ENCODE data around the gene NPL.

NPL gene

GRCh38 chr1:182802006-182802803, 12.6 kb downstream of the NPL start:
- Histone ChIP-seq H3K4me3 (ENCODE audit: low read length) (no peak overlapping the region), H3K4me1 (ENCODE audit: insufficient read depth, low read length) (peaks cover 18% of the 10 kb centered on the region; the same call in 1 of the 2 replicates), H3K27me3 (ENCODE audit: insufficient read depth, low read length) (no peaks in the 10 kb centered on the region), H3K27ac (ENCODE audit: low read length) (no peak overlapping the region), H3K36me3 (ENCODE audit: insufficient read depth, low read depth, low read length) (no peaks in the 10 kb centered on the region), H3K9me3 (ENCODE audit: insufficient read depth, low read depth, low read length) (no peaks in the 10 kb centered on the region), H3K9ac (ENCODE audit: low read depth, low read length) (no peak overlapping the region)

- no peaks in the 10 kb centered on the region for H3K9me3 ChIP-seq (ENCODE audit: insufficient read depth, low read depth, low read length)
- H3K4me1 ChIP-seq (ENCODE audit: insufficient read depth, low read length): peaks cover 18% of the 10 kb centered on the region; the same call in 1 of the 2 replicates
- no peaks in the 10 kb centered on the region for H3K36me3 ChIP-seq (ENCODE audit: insufficient read depth, low read depth, low read length)
- no peak overlapping the region for H3K27ac ChIP-seq (ENCODE audit: low read length)
- no peak overlapping the region for H3K9ac ChIP-seq (ENCODE audit: low read depth, low read length)
- no peaks in the 10 kb centered on the region for H3K27me3 ChIP-seq (ENCODE audit: insufficient read depth, low read length)
- H3K4me3 ChIP-seq (ENCODE audit: low read length): no peak overlapping the region
Observed at GRCh38 chr1:182803846-182804245, 14.3 kb downstream of the NPL start.

- H3K4me3 ChIP-seq (ENCODE audit: low read length): no peak overlapping the region
- no peak overlapping the region for H3K27ac ChIP-seq (ENCODE audit: low read length)
- no peak overlapping the region for H3K9ac ChIP-seq (ENCODE audit: low read depth, low read length)
- H3K27me3 ChIP-seq (ENCODE audit: insufficient read depth, low read length): no peaks in the 10 kb centered on the region
- H3K4me1 ChIP-seq (ENCODE audit: insufficient read depth, low read length): peaks cover 18% of the 10 kb centered on the region; the same call in 1 of the 2 replicates
- no peaks in the 10 kb centered on the region for H3K36me3 ChIP-seq (ENCODE audit: insufficient read depth, low read depth, low read length)
- H3K9me3 ChIP-seq (ENCODE audit: insufficient read depth, low read depth, low read length): no peaks in the 10 kb centered on the region
Observed at GRCh38 chr1:182806015-182806678, 16.6 kb downstream of the NPL start.

GRCh38 chr1:182807907-182808306, 18.3 kb downstream of the NPL start:
- Histone ChIP-seq H3K4me1 (ENCODE audit: insufficient read depth, low read length) (peaks cover 5% of the 10 kb centered on the region; the same call in 1 of the 2 replicates), H3K27ac (ENCODE audit: low read length) (no peak overlapping the region), H3K9ac (ENCODE audit: low read depth, low read length) (no peak overlapping the region), H3K4me3 (ENCODE audit: low read length) (no peak overlapping the region), H3K36me3 (ENCODE audit: insufficient read depth, low read depth, low read length) (no peaks in the 10 kb centered on the region), H3K27me3 (ENCODE audit: insufficient read depth, low read length) (no peaks in the 10 kb centered on the region), H3K9me3 (ENCODE audit: insufficient read depth, low read depth, low read length) (no peaks in the 10 kb centered on the region)

GRCh38 chr1:182809414-182809957, 19.9 kb downstream of the NPL start:
- Histone ChIP-seq H3K27me3 (ENCODE audit: insufficient read depth, low read length) (no peaks in the 10 kb centered on the region), H3K36me3 (ENCODE audit: insufficient read depth, low read depth, low read length) (no peaks in the 10 kb centered on the region), H3K4me1 (ENCODE audit: insufficient read depth, low read length) (peaks cover 3% of the 10 kb centered on the region; the same call in 1 of the 2 replicates), H3K9me3 (ENCODE audit: insufficient read depth, low read depth, low read length) (no peaks in the 10 kb centered on the region), H3K9ac (ENCODE audit: low read depth, low read length) (no peak overlapping the region), H3K4me3 (ENCODE audit: low read length) (no peak overlapping the region), H3K27ac (ENCODE audit: low read length) (no peak overlapping the region)

- Histone ChIP-seq H3K4me1 (ENCODE audit: insufficient read depth, low read length) (no peaks in the 10 kb centered on the region), H3K36me3 (ENCODE audit: insufficient read depth, low read depth, low read length) (no peaks in the 10 kb centered on the region), H3K9me3 (ENCODE audit: insufficient read depth, low read depth, low read length) (no peaks in the 10 kb centered on the region), H3K4me3 (ENCODE audit: low read length) (no peak overlapping the region), H3K27me3 (ENCODE audit: insufficient read depth, low read length) (no peaks in the 10 kb centered on the region), H3K27ac (ENCODE audit: low read length) (no peak overlapping the region), H3K9ac (ENCODE audit: low read depth, low read length) (no peak overlapping the region)
Observed at GRCh38 chr1:182811975-182812722, 22.6 kb downstream of the NPL start.

- no peaks in the 10 kb centered on the region for H3K4me1 ChIP-seq (ENCODE audit: insufficient read depth, low read length)
- H3K36me3 ChIP-seq (ENCODE audit: insufficient read depth, low read depth, low read length): no peaks in the 10 kb centered on the region
- no peak overlapping the region for H3K4me3 ChIP-seq (ENCODE audit: low read length)
- H3K27ac ChIP-seq (ENCODE audit: low read length): no peak overlapping the region
- no peaks in the 10 kb centered on the region for H3K27me3 ChIP-seq (ENCODE audit: insufficient read depth, low read length)
- H3K9ac ChIP-seq (ENCODE audit: low read depth, low read length): no peak overlapping the region
- no peaks in the 10 kb centered on the region for H3K9me3 ChIP-seq (ENCODE audit: insufficient read depth, low read depth, low read length)
Observed at GRCh38 chr1:182816863-182817262, 27.3 kb downstream of the NPL start.

GRCh38 chr1:182817802-182818201, 28.2 kb downstream of the NPL start:
- no peaks in the 10 kb centered on the region for H3K9me3 ChIP-seq (ENCODE audit: insufficient read depth, low read depth, low read length)
- H3K27me3 ChIP-seq (ENCODE audit: insufficient read depth, low read length): no peaks in the 10 kb centered on the region
- no peak overlapping the region for H3K9ac ChIP-seq (ENCODE audit: low read depth, low read length)
- H3K27ac ChIP-seq (ENCODE audit: low read length): no peak overlapping the region
- no peaks in the 10 kb centered on the region for H3K36me3 ChIP-seq (ENCODE audit: insufficient read depth, low read depth, low read length)
- no peak overlapping the region for H3K4me3 ChIP-seq (ENCODE audit: low read length)
- no peaks in the 10 kb centered on the region for H3K4me1 ChIP-seq (ENCODE audit: insufficient read depth, low read length)

- H3K27me3 ChIP-seq (ENCODE audit: insufficient read depth, low read length): no peaks in the 10 kb centered on the region
- H3K4me1 ChIP-seq (ENCODE audit: insufficient read depth, low read length): no peaks in the 10 kb centered on the region
- no peaks in the 10 kb centered on the region for H3K36me3 ChIP-seq (ENCODE audit: insufficient read depth, low read depth, low read length)
- H3K9ac ChIP-seq (ENCODE audit: low read depth, low read length): no peak overlapping the region
- no peak overlapping the region for H3K4me3 ChIP-seq (ENCODE audit: low read length)
- no peak overlapping the region for H3K27ac ChIP-seq (ENCODE audit: low read length)
- no peaks in the 10 kb centered on the region for H3K9me3 ChIP-seq (ENCODE audit: insufficient read depth, low read depth, low read length)
Observed at GRCh38 chr1:182823220-182823619, 33.6 kb downstream of the NPL start.

- H3K9ac ChIP-seq (ENCODE audit: low read depth, low read length): no peak overlapping the region
- H3K4me3 ChIP-seq (ENCODE audit: low read length): no peak overlapping the region
- no peaks in the 10 kb centered on the region for H3K9me3 ChIP-seq (ENCODE audit: insufficient read depth, low read depth, low read length)
- H3K27me3 ChIP-seq (ENCODE audit: insufficient read depth, low read length): no peaks in the 10 kb centered on the region
- no peaks in the 10 kb centered on the region for H3K4me1 ChIP-seq (ENCODE audit: insufficient read depth, low read length)
- no peak overlapping the region for H3K27ac ChIP-seq (ENCODE audit: low read length)
- no peaks in the 10 kb centered on the region for H3K36me3 ChIP-seq (ENCODE audit: insufficient read depth, low read depth, low read length)
Observed at GRCh38 chr1:182826892-182827291, 37.3 kb downstream of the NPL start.

GRCh38 chr1:182829285-182829932, 39.8 kb downstream of the NPL start:
- no peak overlapping the region for H3K4me3 ChIP-seq (ENCODE audit: low read length)
- no peaks in the 10 kb centered on the region for H3K36me3 ChIP-seq (ENCODE audit: insufficient read depth, low read depth, low read length)
- H3K27ac ChIP-seq (ENCODE audit: low read length): no peak overlapping the region
- H3K9ac ChIP-seq (ENCODE audit: low read depth, low read length): no peak overlapping the region
- no peaks in the 10 kb centered on the region for H3K9me3 ChIP-seq (ENCODE audit: insufficient read depth, low read depth, low read length)
- no peaks in the 10 kb centered on the region for H3K27me3 ChIP-seq (ENCODE audit: insufficient read depth, low read length)
- H3K4me1 ChIP-seq (ENCODE audit: insufficient read depth, low read length): no peaks in the 10 kb centered on the region
